HepG2 (cell line): ENCODE results near the gene SPOCD1.

Source experiments
- CENPT ChIP-seq: sonication (generic); formaldehyde crosslinking; IDR thresholded peaks from 2 replicates; pipeline ENCODE4 v1.8.0; 2022; ENCODE audit warnings: low read depth, mild to moderate bottlenecking, moderate library complexity, missing genetic modification reagents
- REST ChIP-seq, 2 experiments: IDR thresholded peaks; 2 replicates each; pipeline ENCODE4 v1.6.1; 2011 to 2012; ENCODE audit warnings: low read length in 2 of 2, borderline replicate concordance in 1 of 2, low read depth in 1 of 2, mild to moderate bottlenecking in 1 of 2, moderate library complexity in 1 of 2
- SIN3B ChIP-seq: fragments of 150-350 bp; IDR thresholded peaks from 2 replicates; pipeline ENCODE4 v1.6.1; 2014; ENCODE audit warnings: low read length
- YY1 ChIP-seq: IDR thresholded peaks from 2 replicates; pipeline ENCODE4 v1.6.1; 2011; ENCODE audit warnings: low read length, low read depth, moderate library complexity, mild to moderate bottlenecking; ENCODE audit not compliant: insufficient read depth, insufficient replicate concordance

DNA sequence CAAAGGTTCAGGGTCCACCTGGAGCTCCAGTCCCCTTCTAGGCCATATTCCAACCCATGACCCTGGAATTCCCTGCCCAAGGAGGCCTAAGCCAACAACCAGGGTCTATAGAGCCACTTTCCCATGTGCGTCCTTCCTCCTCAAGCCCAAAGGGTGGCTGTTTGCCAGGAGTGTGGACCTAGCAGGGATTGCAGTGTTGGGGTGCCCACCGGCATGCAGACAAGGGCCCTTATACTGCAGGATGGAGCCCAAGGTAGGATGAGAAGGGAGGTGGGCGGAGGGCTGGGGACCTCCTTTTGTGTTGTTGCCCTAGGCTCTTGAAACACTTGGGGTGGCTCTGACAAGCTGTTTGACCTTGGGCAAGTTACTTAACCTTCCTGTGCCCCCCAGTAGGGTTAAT, 32.0 kb downstream of the SPOCD1 start:
- TF ChIP-seq SIN3B (no peak), YY1 (no peak), REST (IDR thresholded peaks at IDR 0.05; ENCODE audit: borderline replicate concordance in 1 of 2, low read depth in 1 of 2, low read length in 2 of 2) (no peak), CENPT (no peak)
